ENCODE data around the gene NLRP10. TPM values are rescaled to one million over a fixed set of nuclear protein-coding genes. Genes with fewer than 3 reads are reported as not detected.

The NLRP10 gene
- polyA plus RNA-seq, 1 experiment: 2.8 TPM

GRCh38 chr11:7918141-7918540 is 47.1 kb downstream of the NLRP10 start:
- H3K4me3 ChIP-seq (ENCODE audit: low read depth, low read length): no peak overlapping the region
- no peak for DNase-seq (ENCODE audit: low read depth, low spot score)
- POLR2A ChIA-PET: no interaction called here
- H3K27ac ChIP-seq (ENCODE audit: low read depth, low read length): no peak overlapping the region
- TF ChIP-seq CTCF (IDR thresholded peaks at IDR 0.05; ENCODE audit: low read depth, low read length): no peak
- H3K9me3 ChIP-seq (ENCODE audit: control insufficient read depth, insufficient read depth, low read length): no peaks in the 10 kb centered on the region
- CTCF ChIA-PET: no interaction called here
- H3K27me3 ChIP-seq (ENCODE audit: control insufficient read depth, insufficient read depth, low read length): no peaks in the 10 kb centered on the region

Small RNA genes within 50 kb of the gene (small RNA-seq; reads per million reads assigned to genes)
- not detected for gene COX6CP5 (ENCODE audit: insufficient read length, low read depth)

Other genes with a start within 250 kb of the NLRP10 start
- not detected in 2 replicates for gene OR5P2, start 168.5 kb downstream of the NLRP10 start, polyA plus RNA-seq (2011; rRNA removed)
- gene OR5P3, start 134.6 kb downstream of the NLRP10 start, polyA plus RNA-seq (2011; rRNA removed): not detected in 2 replicates
- 0.04 and 0.05 TPM in 2 replicates for gene OR10A6, start 34.2 kb downstream of the NLRP10 start, polyA plus RNA-seq (2011; rRNA removed)
- 0.15 TPM in 1 of 2 replicates, not detected in the other for gene OR10A3, start 23.7 kb downstream of the NLRP10 start, polyA plus RNA-seq (2011; rRNA removed)
- gene EIF3F, start 21.9 kb upstream of the NLRP10 start, polyA plus RNA-seq (2011; rRNA removed): 216 and 297 TPM in 2 replicates
- 13.9 and 14.7 TPM in 2 replicates for gene TUB, start 115.8 kb upstream of the NLRP10 start, polyA plus RNA-seq (2011; rRNA removed)
- not detected in 2 replicates for gene RIC3, start 203.6 kb upstream of the NLRP10 start, polyA plus RNA-seq (2011; rRNA removed)